Measurements from ENCODE around the gene MUC12. TPM values are rescaled to one million over a fixed set of nuclear protein-coding genes. Genes with fewer than 3 reads are reported as not detected.

MUC12 gene
- total RNA-seq, 1 experiment from 2014 or later, result 11.5 TPM

DNA sequence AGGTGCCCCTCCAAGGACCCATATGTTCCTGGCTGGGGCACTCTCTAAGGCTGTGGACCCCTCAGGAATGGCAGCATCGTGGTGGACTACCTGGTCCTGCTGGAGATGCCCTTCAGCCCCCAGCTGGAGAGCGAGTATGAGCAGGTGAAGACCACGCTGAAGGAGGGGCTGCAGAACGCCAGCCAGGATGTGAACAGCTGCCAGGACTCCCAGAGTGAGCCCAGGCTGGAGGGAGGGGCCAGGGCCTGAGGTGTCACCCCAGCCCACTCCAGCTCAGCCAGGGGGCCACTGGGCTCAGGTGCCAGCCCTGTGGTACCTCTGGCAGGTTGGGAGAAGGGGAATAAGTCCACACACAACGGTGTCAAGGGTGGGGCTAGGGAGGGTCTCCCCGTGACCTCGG lies 4.7 kb upstream of the MUC12 start:
- Histone ChIP-seq H4K8ac (replicated peaks; ENCODE audit: insufficient read length, low read depth, low read length) (no peak overlapping the region), H2BK120ac (ENCODE audit: low read depth, low read length, poor library complexity, severe bottlenecking) (no peak overlapping the region), H3K23me2 (ENCODE audit: insufficient read length, low read depth, low read length, poor library complexity, severe bottlenecking) (peaks cover 12% of the 10 kb centered on the region), H3K56ac (ENCODE audit: insufficient read length, low read depth, low read length) (no peak overlapping the region), H3K9ac (ENCODE audit: extremely low read depth, insufficient read length, low read length) (no peak overlapping the region), H2AFZ (ENCODE audit: low read length) (no peak overlapping the region), H2BK20ac (ENCODE audit: low read depth, low read length, poor library complexity, severe bottlenecking) (no peak overlapping the region), H2BK15ac (ENCODE audit: low read depth, low read length) (no peak overlapping the region), H3K9me3 (ENCODE audit: control insufficient read depth, low read depth, low read length) (no peaks in the 10 kb centered on the region), H3T11ph (ENCODE audit: low read length) (no peak overlapping the region), H3K4ac (ENCODE audit: low read depth, low read length) (no peak overlapping the region), H2BK12ac (ENCODE audit: insufficient read length, low read depth, low read length) (no peak overlapping the region), H3K4me1 (ENCODE audit: insufficient read depth, low read length) (peaks cover 5% of the 10 kb centered on the region; the same call in 1 of the 2 replicates), H4K20me1 (ENCODE audit: control insufficient read depth, insufficient read depth, insufficient read length) (no peaks in the 10 kb centered on the region), H3K27ac (ENCODE audit: insufficient read length, low read depth, low read length) (no peak overlapping the region), H3K14ac (ENCODE audit: insufficient read depth, low read length) (no peak overlapping the region), H3K79me1 (ENCODE audit: insufficient read depth, low read depth, low read length, poor library complexity, severe bottlenecking) (no peaks in the 10 kb centered on the region), H2BK5ac (ENCODE audit: insufficient read length, low read length) (no peak overlapping the region), H2AK5ac (ENCODE audit: insufficient read length, low read length) (no peak overlapping the region), H3K79me2 (ENCODE audit: insufficient read depth, low read length) (no peaks in the 10 kb centered on the region), H3K18ac (ENCODE audit: insufficient read length, low read depth, low read length) (no peak overlapping the region), H3K4me2 (ENCODE audit: insufficient read depth, insufficient read length, low read length) (peak overlapping the region; percentile 61), H3K23ac (ENCODE audit: insufficient read length, low read depth, low read length) (no peak overlapping the region), H3K27me3 (ENCODE audit: insufficient read depth, low read length) (peaks cover 6% of the 10 kb centered on the region; the same call in 1 of the 2 replicates), H4K5ac (ENCODE audit: insufficient read length, low read depth, low read length) (no peak overlapping the region), H4K91ac (ENCODE audit: insufficient read length, low read depth, low read length) (no peak overlapping the region)
- Mint-ChIP-seq H3K36me3 (ENCODE audit: insufficient read depth in 1 of 3, low read depth in 3 of 3) (peaks cover 0 to 8% (median 0%) of the 10 kb centered on the region in 3 experiments; a peak in 2 of 7 replicates), H3K4me1 (peaks cover 34 to 38% of the 10 kb centered on the region in 2 experiments), H3K27ac (no peak overlapping the region), H3K4me3 (peak overlapping the region in 1 of 2 experiments; percentile 93; a peak in 3 of 5 replicates), H3K9me3 (no peaks in the 10 kb centered on the region; a peak in 1 of 5 replicates), H3K27me3 (ENCODE audit: low read depth) (peaks cover 57% of the 10 kb centered on the region)
- TF ChIP-seq, protein P1, sequence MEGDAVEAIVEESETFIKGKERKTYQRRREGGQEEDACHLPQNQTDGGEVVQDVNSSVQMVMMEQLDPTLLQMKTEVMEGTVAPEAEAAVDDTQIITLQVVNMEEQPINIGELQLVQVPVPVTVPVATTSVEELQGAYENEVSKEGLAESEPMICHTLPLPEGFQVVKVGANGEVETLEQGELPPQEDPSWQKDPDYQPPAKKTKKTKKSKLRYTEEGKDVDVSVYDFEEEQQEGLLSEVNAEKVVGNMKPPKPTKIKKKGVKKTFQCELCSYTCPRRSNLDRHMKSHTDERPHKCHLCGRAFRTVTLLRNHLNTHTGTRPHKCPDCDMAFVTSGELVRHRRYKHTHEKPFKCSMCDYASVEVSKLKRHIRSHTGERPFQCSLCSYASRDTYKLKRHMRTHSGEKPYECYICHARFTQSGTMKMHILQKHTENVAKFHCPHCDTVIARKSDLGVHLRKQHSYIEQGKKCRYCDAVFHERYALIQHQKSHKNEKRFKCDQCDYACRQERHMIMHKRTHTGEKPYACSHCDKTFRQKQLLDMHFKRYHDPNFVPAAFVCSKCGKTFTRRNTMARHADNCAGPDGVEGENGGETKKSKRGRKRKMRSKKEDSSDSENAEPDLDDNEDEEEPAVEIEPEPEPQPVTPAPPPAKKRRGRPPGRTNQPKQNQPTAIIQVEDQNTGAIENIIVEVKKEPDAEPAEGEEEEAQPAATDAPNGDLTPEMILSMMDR (conservative IDR thresholded peaks at IDR 0.05), result no peak
- DNase-seq, result peak; percentile 40
- WGBS (ENCODE audit: extremely low coverage, insufficient read length, low lambda C conversion rate), result no CpG with 5 or more reads among the region's 7 CpGs

Data from H9 (cell line).